Subcutaneous abdominal adipose tissue (tissue), 5 donors: ENCODE data around the gene CDKAL1.

Experiments
- H3K27ac ChIP-seq: one replicate; pipeline ENCODE4 v1.7.0; 2013; ENCODE audit warnings: low read depth, mild to moderate bottlenecking, inconsistent platforms, low read length, moderate library complexity
- H3K27me3 ChIP-seq, 5 donors: one replicate each; pipeline ENCODE4 v1.7.0; 2013; ENCODE audit warnings: low read length in 5 of 5, inconsistent platforms in 1 of 5; ENCODE audit not compliant: control insufficient read depth in 5 of 5, insufficient read depth in 4 of 5
- H3K36me3 ChIP-seq, 5 donors: one replicate each; pipeline ENCODE4 v1.7.0; 2013; ENCODE audit warnings: low read length in 5 of 5; ENCODE audit not compliant: control insufficient read depth in 5 of 5, insufficient read depth in 5 of 5
- H3K4me1 ChIP-seq, 5 donors: one replicate each; pipeline ENCODE4 v1.7.0; 2013; ENCODE audit warnings: low read length in 5 of 5, mild to moderate bottlenecking in 3 of 5, moderate library complexity in 1 of 5; ENCODE audit not compliant: control insufficient read depth in 5 of 5, insufficient read depth in 5 of 5
- H3K4me3 ChIP-seq, 5 donors: one replicate each; pipeline ENCODE4 v1.7.0; 2013; ENCODE audit warnings: low read length in 5 of 5, low read depth in 1 of 5
- H3K9ac ChIP-seq, 5 donors: one replicate each; pipeline ENCODE4 v1.7.0; 2013; ENCODE audit warnings: low read length in 5 of 5, mild to moderate bottlenecking in 4 of 5, moderate library complexity in 3 of 5
- H3K9me3 ChIP-seq, 5 donors: one replicate each; pipeline ENCODE4 v1.7.0; 2013; ENCODE audit warnings: low read length in 5 of 5; ENCODE audit not compliant: control insufficient read depth in 5 of 5
- donor health status: healthy.
- donor health status: healthy.
- donor health status: healthy.
- donor health status: healthy.
- donor health status: healthy.

The CDKAL1 gene

GRCh38 chr6:20626165-20626564 is 91.9 kb downstream of the CDKAL1 start:
- Histone ChIP-seq H3K4me1 (peaks cover 0 to 4% (median 0%) of the 10 kb centered on the region in 5 donors), H3K36me3 (no peaks in the 10 kb centered on the region), H3K9ac (no peak overlapping the region), H3K27ac (no peak overlapping the region), H3K4me3 (no peak overlapping the region), H3K27me3 (no peaks in the 10 kb centered on the region), H3K9me3 (no peaks in the 10 kb centered on the region)

- Histone ChIP-seq H3K27me3 (no peaks in the 10 kb centered on the region), H3K4me3 (no peak overlapping the region), H3K4me1 (peaks cover 0 to 4% (median 0%) of the 10 kb centered on the region in 5 donors), H3K36me3 (no peaks in the 10 kb centered on the region), H3K9me3 (no peaks in the 10 kb centered on the region), H3K27ac (no peak overlapping the region), H3K9ac (no peak overlapping the region)
Observed at GRCh38 chr6:20629509-20629908, 95.3 kb downstream of the CDKAL1 start.

DNA sequence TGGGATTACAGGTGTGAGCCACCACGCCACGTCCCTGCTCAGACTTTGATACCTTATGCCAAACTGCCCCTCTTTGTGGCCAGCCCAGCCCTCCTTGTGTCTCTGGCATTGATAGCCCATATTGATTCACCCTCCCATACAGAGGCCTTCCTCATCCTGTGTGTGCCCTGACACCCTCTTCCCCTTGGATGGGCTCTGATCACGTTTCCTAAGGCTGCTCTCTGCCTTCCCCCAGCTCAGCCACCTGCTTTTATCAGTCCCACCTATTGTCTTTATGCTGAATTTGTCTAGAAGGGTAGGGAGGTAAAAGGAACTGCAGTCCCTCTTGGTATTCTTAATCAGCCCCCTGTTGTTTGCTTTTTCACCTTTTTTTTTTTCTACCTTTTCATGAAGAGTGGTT is 95.9 kb downstream of the CDKAL1 start:
- Histone ChIP-seq H3K9me3 (no peaks in the 10 kb centered on the region), H3K27me3 (no peaks in the 10 kb centered on the region), H3K36me3 (no peaks in the 10 kb centered on the region), H3K9ac (no peak overlapping the region), H3K4me3 (no peak overlapping the region), H3K27ac (no peak overlapping the region), H3K4me1 (peaks cover 0 to 4% (median 0%) of the 10 kb centered on the region in 5 donors)

- Histone ChIP-seq H3K4me3 (no peak overlapping the region), H3K4me1 (peaks cover 0 to 2% (median 0%) of the 10 kb centered on the region in 5 donors), H3K9ac (no peak overlapping the region), H3K27ac (no peak overlapping the region), H3K27me3 (no peaks in the 10 kb centered on the region), H3K36me3 (no peaks in the 10 kb centered on the region), H3K9me3 (no peaks in the 10 kb centered on the region)
Observed at GRCh38 chr6:20630617-20631548, 96.6 kb downstream of the CDKAL1 start.

GRCh38 chr6:20631549-20631924 is 97.3 kb downstream of the CDKAL1 start:
- H3K9ac ChIP-seq: no peak overlapping the region
- H3K9me3 ChIP-seq: no peaks in the 10 kb centered on the region
- no peak overlapping the region for H3K27ac ChIP-seq
- no peak overlapping the region for H3K4me3 ChIP-seq
- H3K4me1 ChIP-seq: no peaks in the 10 kb centered on the region
- no peaks in the 10 kb centered on the region for H3K27me3 ChIP-seq
- H3K36me3 ChIP-seq: no peaks in the 10 kb centered on the region

GRCh38 chr6:20632696-20633095 is 98.4 kb downstream of the CDKAL1 start:
- Histone ChIP-seq H3K4me3 (no peak overlapping the region), H3K9ac (no peak overlapping the region), H3K36me3 (no peaks in the 10 kb centered on the region), H3K27ac (no peak overlapping the region), H3K27me3 (no peaks in the 10 kb centered on the region), H3K4me1 (no peaks in the 10 kb centered on the region), H3K9me3 (no peaks in the 10 kb centered on the region)

- Histone ChIP-seq H3K27me3 (no peaks in the 10 kb centered on the region), H3K4me3 (no peak overlapping the region), H3K4me1 (no peaks in the 10 kb centered on the region), H3K9ac (no peak overlapping the region), H3K27ac (no peak overlapping the region), H3K36me3 (no peaks in the 10 kb centered on the region), H3K9me3 (no peaks in the 10 kb centered on the region)
Observed at GRCh38 chr6:20633566-20634340, 99.5 kb downstream of the CDKAL1 start.

DNA sequence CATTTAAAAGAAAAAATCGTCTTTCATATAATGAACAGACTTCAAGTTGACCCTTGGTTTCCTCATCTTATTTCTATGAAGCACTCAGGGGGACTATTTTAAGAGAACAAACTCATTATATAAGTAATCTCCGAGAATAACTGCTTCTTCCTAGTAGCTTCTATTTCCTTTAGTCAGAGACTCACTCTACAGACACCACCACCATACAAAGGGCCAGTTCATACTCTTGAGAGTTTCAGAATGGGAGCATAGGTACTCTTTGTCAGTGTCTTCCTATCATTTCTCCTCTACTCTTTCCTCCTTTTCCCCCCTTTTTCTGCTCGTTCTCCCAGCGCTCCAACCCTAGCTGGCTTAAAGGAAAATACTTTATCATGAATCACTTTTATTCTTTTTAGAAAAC is 104.9 kb downstream of the CDKAL1 start:
- Histone ChIP-seq H3K9ac (no peak overlapping the region), H3K27ac (no peak overlapping the region)

GRCh38 chr6:20640181-20640580 is 105.9 kb downstream of the CDKAL1 start:
- no peak overlapping the region for H3K27ac ChIP-seq
- H3K4me3 ChIP-seq: no peak overlapping the region
- H3K4me1 ChIP-seq: no peaks in the 10 kb centered on the region
- no peak overlapping the region for H3K9ac ChIP-seq
- H3K9me3 ChIP-seq: no peaks in the 10 kb centered on the region
- no peaks in the 10 kb centered on the region for H3K36me3 ChIP-seq
- H3K27me3 ChIP-seq: no peaks in the 10 kb centered on the region

More for the DNA sequence above, 104.9 kb downstream of the CDKAL1 start:
- no peaks in the 10 kb centered on the region for H3K4me1 ChIP-seq
- no peak overlapping the region for H3K4me3 ChIP-seq
- H3K36me3 ChIP-seq: no peaks in the 10 kb centered on the region
- H3K27me3 ChIP-seq: no peaks in the 10 kb centered on the region
- H3K9me3 ChIP-seq: no peaks in the 10 kb centered on the region

DNA sequence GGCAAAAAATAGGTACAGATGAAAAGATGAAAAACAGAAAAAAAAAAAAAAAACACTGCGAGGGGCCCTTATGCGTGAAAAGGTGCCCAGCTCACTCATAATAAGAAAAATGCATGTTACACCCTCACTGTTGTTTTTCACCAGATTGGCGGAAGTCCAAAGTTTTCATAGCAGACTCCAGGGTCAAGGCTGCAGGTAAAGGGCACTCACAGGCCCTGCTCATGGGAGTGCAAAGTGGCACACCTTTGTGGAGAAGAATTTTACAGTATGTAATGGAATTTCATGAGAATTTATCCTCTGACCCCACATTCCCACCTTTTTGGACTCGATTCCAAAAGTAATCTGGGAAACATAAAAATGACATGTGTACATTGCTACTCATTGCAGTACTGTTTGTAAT is 108.2 kb downstream of the CDKAL1 start:
- Histone ChIP-seq H3K27ac (no peak overlapping the region), H3K9ac (no peak overlapping the region), H3K36me3 (no peaks in the 10 kb centered on the region), H3K4me3 (no peak overlapping the region), H3K9me3 (no peaks in the 10 kb centered on the region), H3K27me3 (no peaks in the 10 kb centered on the region), H3K4me1 (no peaks in the 10 kb centered on the region)
